HG02678 (cell line): ENCODE data around the gene CEP104.

Experiments
- ATAC-seq: cut with Tn5 transposase; IDR thresholded peaks from one replicate; pipeline ENCODE4 v1.9.1; 2021; ENCODE audit warnings: mild to moderate bottlenecking, moderate library complexity; ENCODE audit not compliant: unreplicated experiment

The CEP104 gene

GRCh38 chr1:3767328-3767925 is 89.6 kb downstream of the CEP104 start:
- ATAC-seq: no peak

GRCh38 chr1:3763351-3764125 is 93.5 kb downstream of the CEP104 start:
- ATAC-seq: no peak

DNA sequence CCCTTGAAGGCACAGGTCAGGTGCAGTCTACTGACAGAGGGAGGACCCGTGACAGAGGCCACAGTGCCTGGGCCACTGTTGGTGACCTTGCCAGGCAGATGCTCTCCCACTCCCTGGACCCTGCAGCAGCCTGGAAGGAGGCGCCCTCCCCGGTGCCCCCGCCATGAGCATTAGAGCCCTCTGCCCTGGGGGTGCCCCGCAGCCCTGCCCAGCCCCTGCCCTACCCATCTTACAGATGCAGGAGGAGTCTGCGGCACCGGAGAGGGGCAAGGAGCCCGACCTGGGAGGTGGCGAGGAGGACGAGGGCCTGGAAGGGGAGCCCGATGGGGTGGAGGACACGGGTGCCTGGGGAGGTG is 94.2 kb downstream of the CEP104 start:
- ATAC-seq: no peak

DNA sequence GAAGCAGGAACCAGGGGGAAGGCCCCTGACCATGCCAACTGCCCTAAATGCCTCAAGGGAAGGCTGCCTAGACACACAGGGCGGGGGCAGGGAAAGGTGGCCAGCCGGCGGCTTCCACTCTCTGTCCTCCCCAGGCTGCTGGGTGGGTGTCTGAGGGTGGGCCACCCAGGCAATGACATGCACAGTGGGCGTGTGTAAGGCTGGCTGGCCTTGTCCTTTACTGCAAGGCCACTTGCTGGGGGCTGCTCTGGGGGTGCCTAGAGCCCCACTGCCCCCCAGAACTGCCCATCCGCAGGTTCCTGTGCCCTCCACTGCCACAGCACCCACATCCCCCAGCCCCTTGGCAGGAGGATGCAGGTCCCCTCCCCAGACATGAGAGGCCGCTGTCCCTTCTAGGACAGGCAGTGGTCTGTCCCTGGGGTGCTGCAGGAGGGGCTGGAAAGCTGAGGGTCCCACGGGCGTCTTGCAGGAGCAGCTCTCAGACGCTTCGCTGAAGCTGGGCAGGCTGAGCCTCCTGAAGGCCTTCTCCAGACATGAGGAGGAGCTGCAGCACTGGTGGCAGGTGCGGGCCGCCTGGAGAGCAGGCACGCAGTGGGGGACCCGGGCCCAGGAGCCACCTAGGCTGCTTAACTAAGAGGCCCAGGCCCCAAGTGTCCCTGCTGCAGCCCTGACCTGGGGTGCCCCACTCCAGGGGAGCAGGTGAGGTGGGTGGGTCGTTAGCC is 94.7 kb downstream of the CEP104 start:
- ATAC-seq: no peak
